Stimulated activated naive B cell treated with anti-CD40 and anti-IgM and Interleukin-4, amounts not matched to agents 10 μg/mL and 1 μg/mL and 100 μg/mL, for 72 hours (primary cell): ENCODE data around the gene LRRC2.
A peak's percentile ranks its signal among the peaks of the same experiment; 100 is the strongest.

Source experiments
- ATAC-seq, 2 donors: fragments of 150-1000 bp; cut with Tn5 transposase; replicated peaks; 2 replicates each; pipeline ENCODE4 v1.10.0; 2021; ENCODE audit warnings: moderate library complexity in 1 of 2
- DNase-seq: peaks from one replicate; pipeline ENCODE4 v3.0.0; 2021
- H3K27ac Mint-ChIP-seq: one replicate; pipeline ENCODE4 v1.8.0; 2022; ENCODE audit warnings: mild to moderate bottlenecking, mixed read lengths
- H3K27me3 Mint-ChIP-seq, 2 donors: one replicate each; pipeline ENCODE4 v1.8.0; 2022; ENCODE audit warnings: mixed read lengths in 2 of 2
- H3K36me3 Mint-ChIP-seq, 2 donors: one replicate each; pipeline ENCODE4 v1.8.0; 2022; ENCODE audit warnings: mixed read lengths in 2 of 2, mild to moderate bottlenecking in 1 of 2
- H3K4me1 Mint-ChIP-seq, 2 donors: one replicate each; pipeline ENCODE4 v1.8.0; 2022; ENCODE audit warnings: mixed read lengths in 2 of 2, mild to moderate bottlenecking in 1 of 2
- H3K4me3 Mint-ChIP-seq, 2 donors: one replicate each; pipeline ENCODE4 v1.8.0; 2022; ENCODE audit warnings: mild to moderate bottlenecking in 2 of 2, mixed read lengths in 2 of 2, moderate library complexity in 1 of 2
- H3K9me3 Mint-ChIP-seq, 2 donors: one replicate each; pipeline ENCODE4 v1.8.0; 2022; ENCODE audit warnings: mixed read lengths in 2 of 2, mild to moderate bottlenecking in 1 of 2

The LRRC2 gene

GRCh38 chr3:46469680-46470357 is 96.3 kb downstream of the LRRC2 start:
- Mint-ChIP-seq H3K36me3 (peaks cover 3% of the 10 kb centered on the region in 2 donors), H3K27ac (no peak overlapping the region), H3K27me3 (peaks cover 33 to 43% of the 10 kb centered on the region in 2 donors), H3K9me3 (peaks cover 5 to 6% of the 10 kb centered on the region in 2 donors), H3K4me3 (no peak overlapping the region), H3K4me1 (peaks cover 4 to 7% of the 10 kb centered on the region in 2 donors)
- DNase-seq: no peak
- ATAC-seq: no peak

GRCh38 chr3:46468753-46469600 is 97.1 kb downstream of the LRRC2 start:
- Mint-ChIP-seq H3K4me3 (no peak overlapping the region), H3K9me3 (no peaks in the 10 kb centered on the region), H3K27ac (no peak overlapping the region), H3K4me1 (peaks cover 4 to 15% of the 10 kb centered on the region in 2 donors), H3K36me3 (no peaks in the 10 kb centered on the region), H3K27me3 (peaks cover 39 to 45% of the 10 kb centered on the region in 2 donors)
- no peak for ATAC-seq
- no peak for DNase-seq

GRCh38 chr3:46467562-46467961 is 98.5 kb downstream of the LRRC2 start:
- H3K27me3 Mint-ChIP-seq: peaks cover 46% of the 10 kb centered on the region in 2 donors
- H3K27ac Mint-ChIP-seq: no peak overlapping the region
- no peaks in the 10 kb centered on the region for H3K36me3 Mint-ChIP-seq
- H3K4me1 Mint-ChIP-seq: peaks cover 4 to 16% of the 10 kb centered on the region in 2 donors
- no peak for DNase-seq
- H3K9me3 Mint-ChIP-seq: no peaks in the 10 kb centered on the region
- no peak for ATAC-seq
- no peak overlapping the region for H3K4me3 Mint-ChIP-seq

- H3K36me3 Mint-ChIP-seq: no peaks in the 10 kb centered on the region
- H3K4me1 Mint-ChIP-seq: peaks cover 4 to 16% of the 10 kb centered on the region in 2 donors
- no peak overlapping the region for H3K4me3 Mint-ChIP-seq
- no peak for DNase-seq
- no peak for ATAC-seq
- H3K9me3 Mint-ChIP-seq: no peaks in the 10 kb centered on the region
- peak overlapping the region; percentile 31 for H3K27ac Mint-ChIP-seq
- H3K27me3 Mint-ChIP-seq: peaks cover 49 to 52% of the 10 kb centered on the region in 2 donors
These were observed 99.2 kb downstream of the LRRC2 start for GRCh38 chr3:46466871-46467403.

- Mint-ChIP-seq H3K27me3 (peaks cover 49 to 52% of the 10 kb centered on the region in 2 donors), H3K4me3 (no peak overlapping the region), H3K36me3 (no peaks in the 10 kb centered on the region), H3K9me3 (no peaks in the 10 kb centered on the region), H3K27ac (peak overlapping the region; percentile 33), H3K4me1 (peaks cover 4 to 16% of the 10 kb centered on the region in 2 donors)
- DNase-seq (no peak), ATAC-seq (no peak)
These were observed 99.8 kb downstream of the LRRC2 start for GRCh38 chr3:46466273-46466672.
